HG03103 (cell line): Measurements from ENCODE around the gene CDK5R1.

Source experiments
- ATAC-seq: cut with Tn5 transposase; IDR thresholded peaks from one replicate; pipeline ENCODE4 v1.9.1; 2021; ENCODE audit warnings: low read depth; ENCODE audit not compliant: unreplicated experiment

CDK5R1 gene

GRCh38 chr17:32536736-32537643, 50.2 kb downstream of the CDK5R1 start:
- no peak for ATAC-seq
